ENCODE data around the gene ARFGAP3.

ARFGAP3 gene

DNA sequence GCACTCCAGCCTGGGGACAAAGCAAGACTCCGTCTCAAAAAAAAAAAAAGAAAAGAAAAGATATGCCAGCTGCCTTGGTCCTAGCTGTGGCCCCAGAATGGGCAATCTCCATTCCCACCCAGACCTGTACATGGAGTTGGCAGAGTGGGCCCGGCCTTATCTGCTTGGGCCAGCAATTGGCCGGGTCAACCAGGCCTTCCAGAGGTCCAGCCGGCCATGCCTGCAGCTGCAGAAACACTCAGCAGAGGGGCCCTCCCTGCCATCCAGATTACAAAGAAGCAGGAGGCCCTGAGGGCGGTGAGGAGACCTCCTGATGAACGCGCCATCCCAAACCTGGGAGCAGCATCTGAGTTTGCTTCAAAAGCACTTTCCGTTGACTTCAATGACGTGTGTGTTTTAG is 26.9 kb upstream of the ARFGAP3 start:
- DNase-seq: no peak

DNA sequence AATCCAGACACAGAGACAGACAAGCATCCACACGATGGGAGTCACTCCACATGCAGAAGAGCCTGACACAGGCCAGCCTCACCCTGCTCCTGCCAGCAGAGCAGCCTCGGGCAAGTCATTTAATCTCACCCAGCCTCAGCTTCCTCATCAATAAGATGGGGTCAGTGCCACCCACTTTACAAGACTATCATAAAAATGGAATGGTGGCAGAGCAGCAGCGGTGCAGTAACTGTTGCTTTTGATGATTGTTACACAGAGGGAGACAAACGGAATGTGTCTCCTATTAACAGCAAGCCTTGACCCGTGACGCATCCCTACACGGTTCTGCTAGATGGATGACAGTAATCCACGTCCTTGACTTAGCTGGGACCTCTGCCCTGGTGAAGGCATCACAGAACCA is 26.0 kb upstream of the ARFGAP3 start:
- DNase-seq: no peak

DNA sequence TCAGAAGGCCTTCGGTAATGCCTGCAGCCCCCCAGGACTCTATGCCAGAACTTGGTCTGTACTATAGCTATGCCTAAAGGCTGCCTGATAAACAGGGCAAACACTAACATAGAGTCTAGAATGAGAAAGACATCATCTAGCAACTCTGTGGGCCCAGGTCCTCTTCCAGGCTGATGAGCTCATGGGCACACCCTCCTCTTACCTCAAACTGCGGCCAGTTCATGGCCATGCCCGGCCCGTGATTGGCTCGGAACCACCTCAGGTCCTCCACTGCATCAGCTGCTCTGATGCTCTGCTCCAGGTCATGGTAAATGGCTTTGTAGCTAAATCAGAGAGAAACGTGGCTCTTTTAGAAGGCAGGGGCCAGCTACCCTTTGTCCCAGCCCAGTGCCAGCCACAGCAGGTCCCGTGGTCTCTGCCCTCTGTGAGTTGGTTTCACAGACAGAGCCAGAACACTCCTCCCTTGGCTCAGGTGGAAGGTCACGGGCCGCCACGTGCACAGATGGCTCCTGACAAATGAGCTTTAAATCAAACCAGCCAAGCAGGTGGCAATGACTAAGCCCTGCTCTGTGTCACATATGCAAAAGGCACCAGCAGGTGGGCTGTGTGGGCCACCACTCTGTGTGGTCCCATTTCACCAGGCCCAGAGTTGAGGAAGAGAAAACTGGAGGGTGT is 25.0 kb upstream of the ARFGAP3 start:
- no peak for DNase-seq

DNA sequence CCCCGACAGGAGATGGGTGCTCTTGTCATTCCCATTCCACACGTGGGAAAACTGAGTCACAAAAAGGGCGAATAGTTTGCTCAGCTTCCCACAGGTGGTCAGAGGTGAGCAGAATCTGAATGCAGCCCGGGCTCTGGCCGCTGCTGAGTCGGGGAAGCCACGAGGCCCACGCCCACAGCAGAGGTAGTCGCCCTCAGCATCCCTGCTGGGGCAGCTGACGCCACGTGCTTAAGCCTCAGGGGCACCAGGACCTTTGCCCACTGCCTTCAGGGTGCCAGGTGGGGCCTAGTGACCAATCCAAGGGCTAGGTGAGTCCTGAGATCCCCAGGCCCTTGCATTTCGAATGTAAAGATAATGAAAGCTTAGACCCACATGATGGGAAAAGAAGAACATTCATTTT is 24.2 kb upstream of the ARFGAP3 start:
- DNase-seq: no peak

DNA sequence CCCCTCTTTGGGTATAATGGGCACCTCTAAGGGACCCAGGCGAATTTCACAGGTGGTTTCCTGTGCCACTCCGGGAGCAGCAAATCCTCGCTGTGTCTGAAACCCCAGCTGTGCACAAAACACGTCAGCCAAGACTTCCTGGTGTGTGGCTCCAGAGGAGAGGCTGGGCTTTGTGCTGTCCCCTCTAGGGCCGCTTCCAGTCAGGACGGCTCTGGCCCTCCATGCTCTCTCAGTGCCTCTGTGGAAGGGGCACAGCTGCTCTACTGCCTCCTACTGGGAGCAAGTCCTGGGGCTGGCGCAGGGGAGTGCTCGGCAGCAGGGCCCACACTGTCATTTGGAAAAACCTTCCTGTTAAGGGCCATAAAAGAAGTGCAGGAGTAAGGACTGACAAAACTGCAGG is 23.7 kb upstream of the ARFGAP3 start:
- DNase-seq: no peak

DNA sequence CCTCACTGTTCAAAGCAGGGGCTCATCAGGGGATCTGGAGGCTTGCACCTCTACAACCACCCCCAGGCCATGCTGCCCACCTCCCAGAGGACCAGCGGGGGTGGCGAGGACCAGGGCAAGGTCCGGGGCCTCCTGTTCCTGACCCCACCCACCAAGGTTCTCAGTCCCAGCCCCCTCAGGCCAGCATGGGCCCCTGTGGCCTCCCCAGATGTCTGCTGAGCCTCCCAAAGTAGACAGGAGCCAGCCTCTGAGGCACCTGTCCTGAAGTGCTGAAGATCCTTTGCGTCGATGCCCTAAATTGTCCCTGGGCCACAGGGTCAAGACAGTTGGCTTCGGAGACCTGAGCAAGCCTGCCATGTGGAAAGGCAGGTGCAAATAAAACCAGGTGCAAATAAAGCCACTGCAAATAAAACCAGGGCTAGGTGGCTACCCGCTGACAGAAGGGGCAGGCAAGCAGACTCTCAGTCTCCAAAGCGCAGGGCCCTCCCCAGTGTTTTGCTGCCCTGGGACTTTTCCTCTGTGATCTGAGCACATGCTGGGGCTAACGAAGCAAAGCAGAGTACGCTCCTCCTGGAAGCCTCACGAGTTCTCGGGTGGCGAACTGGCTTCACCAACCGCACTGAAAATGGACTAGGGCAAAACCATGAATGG is 22.4 kb upstream of the ARFGAP3 start:
- DNase-seq: no peak

DNA sequence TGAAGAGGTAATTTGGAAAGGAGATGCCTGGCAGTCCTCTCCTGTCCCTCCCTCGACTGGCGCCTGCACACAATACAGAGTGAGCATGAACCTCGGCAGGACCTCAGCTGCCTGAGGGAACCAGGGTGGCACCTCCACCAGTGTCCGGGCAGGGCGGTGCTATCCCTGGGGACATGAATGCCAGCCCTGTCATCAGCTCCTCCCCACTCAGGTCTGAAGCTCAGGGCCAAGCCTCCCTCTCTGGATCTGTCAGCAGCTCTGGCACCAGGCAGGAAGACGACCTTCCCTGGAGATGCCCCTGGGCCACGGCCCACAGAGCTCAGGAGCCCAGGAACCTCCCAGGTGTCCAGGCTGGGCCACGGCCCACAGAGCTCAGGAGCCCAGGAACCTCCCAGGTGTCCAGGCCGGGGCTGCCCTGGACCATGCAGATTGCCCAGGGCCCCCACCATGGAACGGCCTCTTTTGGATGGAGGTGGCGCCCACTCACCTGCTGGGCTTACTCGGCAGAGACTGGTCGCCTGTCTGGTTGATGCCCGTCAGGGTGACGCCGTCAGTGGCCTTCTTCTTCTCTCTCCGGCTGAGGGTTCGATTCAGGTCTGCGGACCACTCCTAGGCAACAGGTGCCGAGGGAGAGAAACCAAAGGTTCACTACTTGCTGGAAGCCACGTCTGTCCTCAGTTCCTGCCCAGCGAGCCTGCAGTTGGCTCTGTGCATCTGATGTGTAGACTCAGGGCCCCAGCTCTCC is 21.7 kb upstream of the ARFGAP3 start:
- no peak for DNase-seq

DNA sequence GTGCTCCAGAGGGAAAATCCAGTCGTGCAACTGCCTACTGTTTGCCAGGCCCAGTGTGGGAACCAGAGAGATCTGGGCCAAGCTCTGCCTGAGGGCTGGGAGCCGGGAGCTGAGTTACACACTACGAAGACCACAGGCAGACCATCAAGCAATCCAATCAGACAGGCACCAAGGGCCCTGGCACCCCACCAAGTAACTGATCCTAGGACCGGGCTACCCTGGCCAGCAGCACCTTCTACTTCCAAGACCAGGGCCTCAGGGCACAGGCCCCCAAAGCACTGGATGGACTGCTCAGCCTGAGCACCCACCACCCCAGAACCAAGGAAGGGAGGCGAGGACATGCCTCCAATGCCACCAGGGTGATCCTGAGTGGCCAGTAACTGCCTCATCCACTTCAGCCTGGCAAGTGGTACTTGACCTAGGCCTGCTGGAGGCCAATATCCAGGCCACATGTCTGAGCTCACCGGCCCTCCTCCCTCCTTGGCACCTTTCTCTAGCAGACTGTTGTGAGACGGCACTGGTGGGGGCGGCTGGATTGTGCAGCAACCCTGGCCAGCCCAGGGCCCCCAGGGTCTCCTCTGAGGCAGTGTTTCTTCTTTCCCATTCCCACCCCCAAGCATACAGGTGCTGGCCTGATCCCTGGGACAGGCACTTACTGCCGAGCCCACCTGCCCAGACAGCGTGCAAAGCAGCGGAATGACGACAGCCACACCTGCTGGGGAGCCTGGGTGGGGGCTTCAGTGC is 20.7 kb upstream of the ARFGAP3 start:
- no peak for DNase-seq

DNA sequence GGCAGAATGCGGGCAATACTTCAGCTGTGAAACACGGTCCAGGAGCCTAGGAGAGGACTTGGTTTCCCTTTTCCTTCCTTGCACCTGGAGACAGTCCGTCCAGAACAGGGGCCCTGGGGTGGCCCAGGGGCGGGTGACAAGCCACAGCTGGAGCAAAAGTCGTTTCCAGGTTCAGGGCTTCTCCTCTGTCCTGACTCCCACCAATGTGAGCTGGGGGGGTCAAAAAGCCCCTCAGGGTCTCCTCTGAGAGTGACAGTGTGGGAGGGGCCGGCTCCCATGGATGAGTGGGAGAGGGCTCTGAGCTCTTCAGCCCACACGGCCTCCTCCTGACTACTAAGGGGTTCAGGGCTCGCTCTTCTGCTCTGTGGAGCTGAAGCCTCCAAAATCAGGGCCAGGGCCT is 20.1 kb upstream of the ARFGAP3 start:
- DNase-seq: no peak

DNA sequence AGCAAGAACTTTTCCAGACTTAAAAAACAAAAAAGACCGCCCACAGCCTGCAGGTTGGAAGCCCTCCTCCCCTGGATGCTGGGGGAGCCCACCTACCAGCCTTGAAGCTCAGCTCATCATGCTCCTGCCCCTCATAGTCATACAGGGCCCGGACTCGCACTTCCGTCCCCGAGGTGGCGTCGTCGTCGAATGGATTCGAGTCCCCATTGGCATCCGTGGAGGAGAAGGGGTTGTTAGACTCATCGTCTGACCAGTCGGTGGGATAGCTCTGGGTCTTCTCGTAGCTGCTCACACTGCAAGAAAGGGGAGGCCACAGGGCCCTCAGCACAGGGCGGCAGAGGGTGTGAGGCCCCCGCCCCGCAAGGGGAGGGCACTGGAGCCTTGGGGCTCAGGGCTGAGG is 19.0 kb upstream of the ARFGAP3 start:
- no peak for DNase-seq

DNA sequence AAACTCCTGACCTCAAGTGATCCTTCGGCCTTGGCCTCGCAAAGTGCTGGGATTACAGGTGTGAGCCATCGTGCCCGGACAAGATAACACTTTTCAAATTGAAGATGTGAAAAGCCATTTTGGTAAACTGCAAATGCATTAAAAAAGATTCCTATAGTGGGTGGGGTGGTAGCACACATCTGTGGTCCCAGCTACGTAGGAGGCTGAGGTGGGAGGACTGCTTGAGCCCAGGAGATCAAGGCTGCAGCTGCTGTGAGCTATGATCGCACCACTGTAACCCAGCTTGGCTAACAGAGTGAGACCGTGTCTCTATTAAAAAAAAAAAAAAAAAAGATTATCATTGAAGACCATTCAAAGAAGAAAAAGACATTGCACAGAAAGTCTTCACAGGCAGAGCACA is 16.9 kb upstream of the ARFGAP3 start:
- no peak for DNase-seq

DNA sequence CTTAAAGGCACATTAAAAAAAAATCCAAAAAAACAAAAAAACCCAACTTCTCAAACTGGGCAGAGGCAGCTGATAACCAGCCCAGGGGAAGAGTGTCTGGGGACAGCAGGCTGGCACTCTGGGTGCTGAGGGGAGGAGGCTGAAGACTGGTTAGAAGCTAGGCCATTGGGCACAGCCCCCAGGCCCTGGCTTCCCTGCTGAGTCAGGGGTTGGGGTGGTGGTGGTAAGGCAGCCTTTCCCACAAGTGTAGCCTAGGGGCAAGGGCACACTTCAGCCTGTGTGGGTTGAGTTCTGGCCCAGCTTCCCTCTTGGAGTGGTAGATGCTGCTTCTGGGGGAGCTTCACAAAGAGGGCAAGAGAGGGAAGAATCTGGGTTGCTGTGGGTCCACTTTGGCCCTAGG is 16.3 kb upstream of the ARFGAP3 start:
- no peak for DNase-seq

DNA sequence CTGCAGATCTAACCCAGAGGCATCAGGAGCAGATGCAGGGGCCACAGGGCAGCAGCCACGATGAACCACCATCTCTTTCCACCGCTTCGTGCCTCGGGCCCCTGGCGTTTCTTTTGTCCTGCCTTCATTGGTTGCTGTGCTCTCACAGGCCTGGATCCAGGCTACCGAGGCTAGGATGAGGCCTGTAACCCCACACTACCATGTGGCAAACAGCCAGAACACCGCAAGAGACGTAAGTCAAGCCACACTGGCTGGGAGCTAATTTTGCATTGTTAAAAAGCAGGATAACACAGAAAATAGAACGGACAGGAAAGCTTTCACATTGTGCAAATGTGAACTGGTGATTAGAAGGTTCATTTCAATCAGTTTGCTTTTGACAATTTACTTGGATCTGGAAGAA is 15.7 kb upstream of the ARFGAP3 start:
- no peak for DNase-seq

DNA sequence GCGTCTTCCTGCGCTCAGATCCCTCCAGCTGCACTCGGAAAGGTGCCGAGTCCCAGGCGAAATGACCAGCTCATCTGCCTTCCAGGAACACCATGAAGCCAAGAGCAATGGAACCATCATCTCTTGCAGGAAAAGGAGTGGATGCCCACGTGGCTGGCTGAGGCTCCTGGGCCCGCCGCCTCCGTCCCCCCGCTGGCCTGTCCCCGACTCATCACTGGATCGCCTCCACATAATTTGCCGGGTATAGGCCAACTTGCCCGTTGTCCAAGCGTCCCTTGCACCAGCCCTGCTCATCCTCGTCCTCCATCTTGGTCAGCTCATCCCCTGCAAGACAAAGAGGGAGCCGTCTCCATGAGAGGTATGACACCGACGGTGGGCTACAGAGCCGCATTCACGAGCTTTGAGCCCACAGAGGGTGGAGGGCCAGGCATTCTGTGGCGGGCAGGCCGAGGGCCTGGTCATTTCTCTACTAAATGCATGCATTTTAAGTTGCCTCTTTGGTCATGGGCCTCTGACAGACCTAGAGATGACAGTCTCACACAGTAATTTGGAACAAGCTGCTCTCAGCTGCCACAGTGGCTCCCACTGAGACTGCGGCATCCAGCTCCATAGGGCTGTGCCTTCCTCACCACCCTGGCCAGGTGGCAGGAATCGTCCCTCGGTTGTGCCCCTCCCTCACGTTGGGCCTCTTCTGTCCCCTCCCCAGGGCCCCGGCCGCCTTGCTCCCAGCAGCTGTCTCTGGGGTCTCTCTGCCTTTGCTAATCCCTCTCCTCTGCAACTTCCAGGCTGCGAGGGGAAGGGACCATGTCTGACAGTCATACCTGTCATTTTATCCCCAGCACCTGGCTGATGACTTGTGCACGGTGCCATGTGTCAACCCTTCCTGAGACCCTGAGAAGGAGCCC is 14.3 kb upstream of the ARFGAP3 start:
- no peak for DNase-seq

DNA sequence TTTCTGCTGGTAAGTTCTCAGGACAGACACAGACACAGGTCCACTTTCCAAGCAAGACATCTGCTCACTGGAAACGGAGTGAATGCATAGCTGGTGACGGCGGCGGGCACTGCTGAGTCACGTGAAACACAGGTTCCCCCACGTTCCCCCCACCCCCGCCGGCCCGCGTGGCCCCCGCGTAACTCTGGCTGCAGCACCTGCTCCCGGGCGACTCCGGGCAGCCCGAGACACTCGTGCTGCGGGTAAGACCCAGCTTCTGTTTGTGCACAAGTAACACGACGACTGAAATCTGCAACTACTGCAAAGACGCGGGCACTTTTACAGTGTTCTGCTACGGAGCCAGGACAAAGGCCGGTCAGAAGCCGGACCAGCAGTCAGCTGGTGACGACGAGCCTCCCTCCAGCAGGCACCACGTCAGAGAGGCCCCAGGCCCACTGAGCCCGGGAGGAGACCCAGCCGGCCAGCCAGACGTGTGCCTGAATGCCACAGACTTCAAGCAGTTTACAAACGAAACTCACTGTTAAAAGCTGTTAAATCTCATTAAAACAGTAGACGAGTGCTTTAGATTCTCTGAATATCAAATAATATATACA is 12.9 kb upstream of the ARFGAP3 start:
- DNase-seq: no peak

DNA sequence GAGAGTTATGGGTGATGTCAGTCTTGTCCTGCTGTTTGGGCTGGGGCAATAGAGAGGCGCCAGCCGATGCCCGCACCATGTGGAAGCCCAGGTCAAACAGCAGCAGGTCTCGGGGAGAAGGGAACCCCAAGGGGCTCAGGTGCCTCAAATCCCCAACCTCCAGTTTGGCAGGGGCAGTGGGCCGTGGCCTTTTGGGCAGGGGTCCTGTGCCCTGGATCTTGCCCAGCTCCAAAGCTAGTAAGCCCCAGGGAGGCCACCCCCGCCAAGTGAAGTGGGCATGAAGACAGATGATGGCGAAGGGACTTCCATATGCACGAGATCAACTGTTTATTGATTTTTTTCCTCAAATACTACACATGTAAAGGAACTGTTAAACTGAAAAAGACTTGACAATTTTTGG is 12.4 kb upstream of the ARFGAP3 start:
- no peak for DNase-seq

DNA sequence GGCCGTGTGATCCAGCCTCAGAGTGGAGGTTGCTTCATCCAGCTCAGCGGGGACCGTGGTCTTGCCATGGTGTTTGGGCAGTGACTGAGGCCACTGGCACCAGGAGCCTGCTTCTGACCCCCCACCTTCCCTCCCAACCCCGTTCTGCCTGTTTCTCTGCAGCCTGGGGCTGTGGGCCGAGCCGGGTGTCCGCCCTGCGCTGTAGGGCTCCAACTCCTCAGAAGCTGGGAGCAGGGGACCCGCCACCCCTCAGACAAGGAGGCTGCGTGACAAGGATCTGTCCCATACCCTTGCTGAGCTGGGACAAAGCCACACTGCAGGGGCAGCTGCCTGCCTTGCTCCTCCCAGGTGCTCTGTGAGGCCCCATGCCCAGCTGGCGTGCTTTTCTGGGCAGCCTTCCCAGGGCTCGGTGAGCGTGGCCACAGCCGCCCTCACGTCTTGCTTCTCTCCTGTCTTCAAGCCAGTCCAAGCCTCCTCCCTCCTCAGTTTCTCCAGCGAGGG is 11.7 kb upstream of the ARFGAP3 start:
- DNase-seq: no peak

DNA sequence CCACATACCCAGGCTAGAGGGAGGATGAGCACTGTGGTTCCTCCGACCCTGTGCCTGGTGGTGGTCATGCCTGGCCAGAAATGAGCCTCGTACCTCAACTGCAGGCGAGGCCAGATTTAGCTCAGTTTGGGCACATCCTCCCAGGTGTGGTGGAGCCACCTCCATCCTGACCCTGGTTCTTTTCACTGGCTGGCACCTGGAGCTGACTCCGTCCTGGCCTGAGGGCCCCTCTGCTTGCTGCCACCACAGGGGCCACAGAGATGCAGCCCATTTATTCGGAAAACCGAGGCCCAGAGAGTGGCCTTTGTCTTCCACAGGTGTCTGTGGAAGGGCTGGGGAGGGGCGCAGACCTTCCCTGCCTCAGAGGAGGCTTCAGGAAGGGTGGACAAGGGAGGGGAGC is 9.0 kb upstream of the ARFGAP3 start:
- DNase-seq: no peak

DNA sequence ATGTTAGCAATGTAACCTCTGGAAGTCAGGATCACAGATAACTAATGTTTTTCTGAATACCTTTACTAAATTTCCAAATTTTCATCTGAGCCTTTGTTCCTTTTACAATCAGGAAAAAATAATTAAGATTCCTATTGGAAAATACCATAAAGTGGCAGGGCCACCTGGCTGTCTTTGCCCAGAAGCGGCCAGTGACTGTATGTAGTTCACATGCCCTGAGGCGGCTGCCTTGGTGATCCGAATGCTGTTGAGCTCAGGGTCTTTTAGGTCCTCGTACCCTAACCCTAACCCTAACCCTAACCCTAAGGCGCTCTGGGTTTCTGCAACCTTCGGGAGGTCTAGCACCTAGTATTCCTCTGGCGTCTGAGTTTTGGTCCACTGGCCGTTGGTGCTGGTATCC is 8.5 kb upstream of the ARFGAP3 start:
- DNase-seq: no peak

DNA sequence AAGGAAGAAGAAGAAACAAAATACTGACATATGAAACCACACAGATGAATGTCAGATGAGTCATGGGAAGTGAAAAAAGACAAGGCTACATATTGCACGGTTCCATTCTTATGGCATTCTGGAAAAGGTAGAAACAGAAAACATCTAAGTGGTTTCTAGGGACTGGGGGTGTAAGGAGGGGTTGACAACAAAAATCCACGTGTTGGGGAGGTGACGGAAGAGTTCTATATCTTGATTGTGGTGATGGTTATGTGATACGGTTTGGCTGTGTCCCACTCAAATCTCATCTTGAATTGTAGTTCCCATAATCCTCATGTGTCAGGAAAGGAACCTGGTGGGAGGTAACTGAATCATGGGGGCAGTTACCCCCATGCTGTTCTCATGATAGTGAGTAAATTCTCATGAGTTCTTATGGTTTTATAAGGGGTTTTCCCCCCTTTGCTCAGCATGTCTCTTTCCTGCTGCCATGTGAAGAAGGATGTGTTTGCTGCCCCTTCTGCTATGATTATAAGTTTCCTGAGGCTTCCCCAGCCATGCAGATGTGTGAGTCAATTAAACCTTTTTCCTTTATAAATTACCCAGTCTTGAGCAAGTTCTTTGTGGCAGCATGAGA is 6.4 kb upstream of the ARFGAP3 start:
- peak; percentile 93 for DNase-seq

DNA sequence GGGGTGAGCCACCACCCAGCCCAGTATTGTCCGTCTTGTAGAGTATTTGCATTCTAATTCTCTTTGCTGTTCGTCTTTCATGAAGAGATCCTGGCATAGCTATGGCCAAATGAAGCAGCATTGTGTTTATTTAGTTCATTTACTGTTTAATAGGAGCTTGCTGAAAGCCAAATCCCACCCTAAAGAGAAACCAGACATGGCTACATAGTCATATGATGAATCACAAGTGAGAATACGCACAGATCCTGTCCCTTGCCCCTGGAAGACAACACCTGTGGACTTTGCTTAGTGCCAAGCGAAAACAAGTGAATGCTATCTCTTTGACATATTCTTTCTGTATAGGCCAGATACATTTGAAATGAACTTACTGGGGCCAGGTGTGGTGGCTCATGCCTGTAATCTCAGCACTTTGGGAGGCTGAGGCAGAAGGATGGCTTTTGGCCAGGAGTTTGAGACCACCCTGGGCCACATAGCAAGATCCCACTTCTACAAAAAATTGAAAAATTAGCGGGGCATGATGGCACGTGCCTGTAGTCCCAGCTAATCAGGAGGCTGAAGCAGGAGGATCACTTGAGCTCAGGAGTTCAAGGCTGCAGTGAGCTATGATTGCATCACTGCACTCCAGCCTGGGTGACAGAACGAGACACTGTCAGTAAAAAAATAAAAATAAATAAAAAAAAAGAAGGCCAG is 5.1 kb upstream of the ARFGAP3 start:
- DNase-seq: peak; percentile 67
